HG03280 (cell line): ENCODE data around the gene EYS.

Experiments
- ATAC-seq: cut with Tn5 transposase; IDR thresholded peaks from one replicate; pipeline ENCODE4 v1.9.1; 2021; ENCODE audit warnings: mild to moderate bottlenecking, moderate library complexity; ENCODE audit not compliant: unreplicated experiment

The EYS gene

DNA sequence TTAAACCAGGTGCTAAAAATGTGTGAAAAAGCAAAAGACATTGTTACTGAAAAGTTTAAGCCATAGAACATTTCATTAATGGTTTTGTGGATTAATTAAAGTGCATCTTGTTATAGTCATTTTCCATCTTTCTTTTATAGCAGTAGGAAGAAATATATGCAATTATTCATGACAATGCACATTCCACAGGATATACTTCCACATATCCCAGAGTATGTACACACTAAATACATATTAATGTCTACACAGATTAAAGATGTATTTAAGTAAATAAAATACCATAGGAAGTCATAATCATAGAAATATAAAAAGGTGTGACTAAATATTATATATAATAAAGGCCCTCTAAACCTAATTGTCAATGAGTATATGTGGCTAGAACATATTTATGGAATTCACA is 1492.7 kb downstream of the EYS start:
- ATAC-seq = no peak

DNA sequence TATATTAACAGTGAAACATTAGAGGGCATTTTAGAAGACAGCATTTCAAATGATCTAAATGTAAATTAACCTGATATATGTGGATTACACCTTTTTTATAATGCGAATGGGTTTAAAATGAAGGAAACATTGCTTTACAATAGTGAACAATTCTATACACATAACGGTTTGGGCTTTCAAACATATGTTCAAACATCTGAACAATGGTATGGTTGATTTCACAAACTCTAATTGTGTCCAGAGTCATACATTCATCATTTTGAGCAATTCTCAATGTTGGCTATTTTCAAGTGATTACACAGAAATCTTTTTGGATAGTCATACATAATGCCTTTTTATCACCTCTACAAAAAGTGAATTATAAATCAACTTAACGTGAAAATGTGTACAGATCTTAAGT is 1493.3 kb downstream of the EYS start:
- no peak for ATAC-seq

DNA sequence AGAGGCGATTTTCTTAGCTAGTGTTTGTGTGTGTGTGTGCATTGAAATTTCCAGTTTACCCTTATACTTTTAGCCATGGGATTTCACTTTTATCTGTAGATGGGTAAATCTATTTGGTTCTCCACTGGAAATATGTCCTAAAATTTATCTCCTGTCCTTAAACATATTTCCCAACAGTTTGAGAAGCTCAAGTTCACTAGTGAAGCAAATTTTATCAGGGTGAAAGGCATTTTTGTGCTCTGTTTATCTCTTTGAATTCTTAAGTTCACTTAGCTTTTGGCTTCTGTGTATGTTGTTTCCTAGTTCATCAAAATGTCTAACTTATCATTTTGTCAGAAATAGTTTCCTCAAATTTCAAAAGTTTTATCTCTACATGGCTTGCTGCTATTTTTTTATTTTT is 1509.8 kb downstream of the EYS start:
- no peak for ATAC-seq

DNA sequence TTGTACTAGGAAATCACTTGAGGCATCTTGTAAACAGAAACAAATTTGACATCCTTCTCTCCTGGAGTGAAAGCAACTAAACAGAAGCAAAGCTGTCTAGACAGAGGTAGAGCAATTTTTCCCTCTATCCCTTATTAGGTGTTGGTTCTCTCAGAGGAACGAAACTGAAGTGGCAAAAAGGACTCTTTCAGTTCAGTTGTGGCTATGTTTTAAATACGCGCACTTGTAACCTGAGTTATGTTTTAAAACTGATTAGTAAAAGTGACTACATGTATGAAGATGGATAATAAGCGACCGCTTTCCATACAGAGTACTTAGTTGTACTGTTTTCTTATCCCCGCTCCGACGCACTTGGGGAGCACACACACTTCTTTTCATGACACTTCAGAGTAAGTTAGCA is 1520.4 kb downstream of the EYS start:
- ATAC-seq = no peak

DNA sequence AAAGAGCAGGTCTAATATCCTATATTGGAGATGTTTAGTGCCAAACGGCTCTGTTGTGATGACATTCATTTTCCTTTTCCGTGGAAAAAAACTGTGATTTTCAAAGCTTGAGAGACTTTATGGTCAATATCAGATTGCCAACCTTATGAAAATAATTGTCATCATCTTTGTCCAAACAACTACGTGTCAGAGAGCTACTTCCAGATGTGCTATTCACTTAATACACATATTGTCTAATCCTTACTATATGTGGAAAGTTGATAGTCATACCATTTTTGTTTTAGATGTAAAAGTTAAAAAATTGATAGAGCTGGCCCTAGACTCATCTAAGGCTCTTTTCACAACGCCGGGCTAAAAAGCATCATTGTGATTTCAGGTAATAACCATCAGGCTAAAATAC is 1521.4 kb downstream of the EYS start:
- no peak for ATAC-seq

DNA sequence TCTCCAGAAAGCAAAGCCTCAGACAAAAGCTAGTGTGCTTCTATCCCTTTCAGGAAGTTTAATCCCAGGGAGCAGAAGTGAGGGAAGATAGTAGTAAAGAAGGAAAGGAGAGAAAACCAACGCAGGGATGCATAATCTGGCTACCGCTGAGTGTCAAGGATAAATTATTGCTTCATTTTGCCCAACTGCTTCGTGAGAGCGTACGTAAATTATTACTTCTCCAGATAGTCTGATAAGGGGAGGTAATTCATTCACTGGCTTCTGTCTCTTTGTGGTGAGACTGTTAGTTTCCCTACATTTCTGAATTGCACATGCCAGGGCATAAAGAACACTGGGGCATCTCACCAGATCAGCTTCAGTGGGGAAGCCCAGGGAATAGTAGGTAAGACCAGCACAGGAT is 1531.7 kb downstream of the EYS start:
- ATAC-seq = no peak

DNA sequence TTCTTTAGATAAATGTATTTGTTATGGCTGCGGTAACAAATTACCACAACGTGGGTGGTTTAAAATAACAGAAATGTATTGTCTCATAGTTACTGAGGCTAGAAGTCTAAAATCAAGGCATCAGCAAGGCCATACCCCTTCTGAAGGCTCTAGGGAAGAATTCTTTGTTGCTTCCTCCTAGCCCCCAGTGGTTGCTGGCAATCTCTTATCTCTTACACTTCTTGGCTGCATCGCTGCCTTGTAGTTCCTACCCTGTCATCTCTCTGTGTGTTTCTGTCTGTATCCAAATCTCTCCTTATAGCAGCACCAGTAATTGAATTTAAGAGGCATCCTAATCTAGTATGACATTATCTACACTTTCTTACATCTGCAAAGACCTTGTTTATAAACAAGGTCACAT is 1536.7 kb downstream of the EYS start:
- no peak for ATAC-seq

DNA sequence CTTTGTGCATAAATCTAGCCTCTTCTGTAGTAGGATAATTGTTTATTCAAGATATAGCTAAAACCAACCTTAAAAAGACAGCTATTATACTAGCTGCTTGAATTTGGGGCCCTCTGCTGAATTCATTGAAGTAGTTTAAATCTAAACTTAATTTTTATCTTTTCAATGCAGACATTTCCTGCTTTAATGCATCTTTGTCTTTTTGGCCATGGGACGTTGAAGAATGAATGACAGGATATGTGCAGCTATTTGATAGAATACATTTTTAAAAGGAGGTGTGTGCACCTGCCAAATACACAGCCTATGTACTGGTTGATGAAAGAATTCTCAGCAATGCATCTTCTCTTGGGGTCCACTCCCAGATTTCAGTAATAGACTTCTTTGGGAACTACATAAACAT is 1546.5 kb downstream of the EYS start:
- no peak for ATAC-seq

DNA sequence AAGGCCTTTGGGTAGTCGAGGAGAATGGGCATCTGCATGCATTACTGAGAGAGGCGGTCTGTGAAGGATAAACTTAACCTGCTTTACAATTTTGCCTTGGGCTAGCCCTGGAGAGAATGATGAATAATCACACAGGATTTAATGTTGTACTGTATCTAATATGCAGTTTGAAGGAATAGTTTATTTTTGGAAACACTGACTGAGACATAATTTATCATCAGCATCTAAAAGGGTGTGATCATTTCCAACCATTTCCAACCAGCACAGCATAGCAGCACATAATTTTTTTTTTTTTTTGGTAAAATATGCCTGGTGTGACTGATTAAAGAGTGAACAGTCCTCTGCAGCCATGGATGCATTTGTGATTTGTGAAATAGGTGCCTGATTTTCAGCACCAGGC is 1552.0 kb downstream of the EYS start:
- no peak for ATAC-seq

DNA sequence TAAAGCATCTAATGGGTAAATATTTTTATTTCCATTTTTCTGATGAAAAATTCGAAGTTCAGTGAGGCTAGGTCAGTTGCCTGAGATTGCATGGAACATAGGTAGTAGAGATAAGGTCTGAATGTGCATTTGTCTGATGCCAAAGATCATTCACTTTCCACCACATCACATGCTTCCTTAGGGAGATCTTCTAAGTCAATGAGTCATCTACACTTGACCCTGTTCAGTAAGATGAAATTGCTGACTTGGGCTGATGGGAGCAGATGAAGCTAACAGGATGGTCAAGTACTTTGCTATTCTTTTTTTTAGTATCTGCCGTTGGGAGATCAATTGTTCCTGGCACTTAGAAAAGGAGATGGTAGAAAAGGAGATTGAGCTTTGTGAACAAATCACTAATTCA is 1560.2 kb downstream of the EYS start:
- ATAC-seq = no peak

DNA sequence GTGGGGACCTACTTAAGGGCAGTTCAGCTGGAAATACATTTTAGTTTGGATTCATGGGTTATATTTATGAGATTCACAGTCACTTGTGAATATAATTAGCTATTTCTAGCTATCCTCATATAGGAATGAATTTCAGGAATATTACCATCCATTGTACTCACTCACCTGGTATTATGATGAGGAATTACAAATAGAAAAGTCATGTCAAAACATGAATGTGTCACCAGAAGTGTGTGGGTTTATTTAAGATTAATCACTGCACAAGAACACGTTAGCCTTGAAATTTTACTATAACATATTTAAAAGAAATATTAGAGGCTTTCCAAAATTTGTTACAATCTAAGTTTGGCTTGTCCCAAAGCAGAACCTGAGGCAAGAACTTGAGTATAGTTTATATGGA is 1560.9 kb downstream of the EYS start:
- ATAC-seq = no peak

DNA sequence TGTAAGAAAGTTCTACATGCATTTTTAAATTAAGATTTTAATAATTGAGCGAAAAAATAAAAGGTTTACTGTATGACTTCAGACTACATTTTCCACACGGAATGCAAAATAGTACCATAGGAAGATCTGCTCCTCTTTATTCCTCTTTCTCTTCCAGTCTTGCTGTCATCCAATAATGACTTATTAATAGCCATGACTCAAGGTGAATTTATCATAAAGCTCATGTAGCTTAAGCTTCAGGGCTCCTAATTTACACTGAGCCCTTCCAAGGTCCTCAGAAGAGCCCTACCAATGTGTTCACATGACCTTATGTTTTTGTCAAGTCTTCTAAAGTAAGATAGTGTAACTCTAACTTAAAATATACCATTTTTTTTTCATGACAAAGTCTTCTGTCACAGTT is 1561.4 kb downstream of the EYS start:
- no peak for ATAC-seq

DNA sequence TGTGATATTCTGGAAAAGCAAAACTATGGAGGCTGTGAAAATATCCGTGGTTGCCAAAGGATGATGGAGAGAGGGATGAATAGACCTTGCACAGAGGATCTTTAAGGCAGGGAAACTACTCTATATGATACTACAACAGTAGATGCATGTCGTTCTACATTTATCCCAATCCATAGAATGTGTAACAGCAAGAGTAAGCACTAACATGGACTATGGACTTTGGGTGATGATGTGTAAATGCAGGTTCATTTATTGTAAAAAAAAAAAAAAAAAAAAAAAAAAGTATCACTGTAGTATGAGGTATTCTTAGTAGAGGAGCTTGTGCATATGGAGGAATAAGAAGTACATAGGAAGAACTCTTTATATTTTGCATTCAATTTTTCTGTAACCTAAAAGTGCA is 1563.9 kb downstream of the EYS start:
- ATAC-seq = no peak

DNA sequence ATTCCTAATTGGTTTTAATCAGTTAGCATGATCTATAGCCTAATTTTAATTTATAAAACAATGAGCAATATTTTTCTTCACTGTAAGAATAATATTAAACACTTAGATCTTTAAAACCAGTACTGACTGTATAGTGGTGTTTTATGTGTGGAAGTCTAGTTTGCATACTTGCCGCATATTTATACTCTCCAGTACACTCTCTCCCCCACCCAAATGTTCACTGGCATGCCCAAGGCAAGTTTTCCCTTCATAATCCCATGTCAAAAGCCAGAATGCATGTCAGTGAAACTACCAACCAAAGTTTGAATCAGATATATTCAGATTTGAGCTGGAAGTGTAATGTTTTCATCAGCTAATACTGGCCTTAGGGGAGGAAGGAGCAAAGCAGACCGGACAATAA is 1565.3 kb downstream of the EYS start:
- ATAC-seq = no peak

DNA sequence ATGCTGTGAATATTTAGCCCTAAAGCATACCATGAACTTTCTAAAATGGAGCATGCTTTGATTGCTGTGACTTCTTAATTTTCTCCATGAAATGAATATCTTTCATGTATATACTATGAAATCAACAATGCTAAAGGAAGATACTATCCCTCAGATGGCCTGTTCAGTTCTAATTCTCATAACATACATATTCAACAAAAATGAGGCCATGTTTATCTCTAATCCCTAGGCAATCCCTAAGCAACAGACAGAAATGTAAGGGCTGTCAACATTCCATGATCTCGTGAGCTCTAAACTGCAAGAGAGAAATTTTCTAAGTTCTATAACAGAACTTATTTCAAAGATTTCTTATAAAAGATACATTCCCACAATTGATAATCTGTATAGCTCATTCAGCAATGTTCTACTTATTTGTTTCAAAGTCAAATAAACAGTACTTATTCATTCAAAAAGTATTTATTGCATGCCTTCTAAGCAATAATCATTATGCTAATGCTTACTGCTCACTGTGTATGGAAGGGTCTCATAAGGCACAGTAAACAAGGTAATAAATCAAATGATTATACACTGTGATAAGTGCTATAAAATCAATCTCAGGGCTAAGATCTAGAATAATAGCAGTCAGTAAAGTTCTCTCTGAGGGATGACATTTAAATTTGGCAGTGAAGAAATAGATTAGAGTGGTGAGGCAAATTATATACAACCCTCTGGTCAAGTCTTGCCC is 1578.6 kb downstream of the EYS start:
- ATAC-seq = no peak

DNA sequence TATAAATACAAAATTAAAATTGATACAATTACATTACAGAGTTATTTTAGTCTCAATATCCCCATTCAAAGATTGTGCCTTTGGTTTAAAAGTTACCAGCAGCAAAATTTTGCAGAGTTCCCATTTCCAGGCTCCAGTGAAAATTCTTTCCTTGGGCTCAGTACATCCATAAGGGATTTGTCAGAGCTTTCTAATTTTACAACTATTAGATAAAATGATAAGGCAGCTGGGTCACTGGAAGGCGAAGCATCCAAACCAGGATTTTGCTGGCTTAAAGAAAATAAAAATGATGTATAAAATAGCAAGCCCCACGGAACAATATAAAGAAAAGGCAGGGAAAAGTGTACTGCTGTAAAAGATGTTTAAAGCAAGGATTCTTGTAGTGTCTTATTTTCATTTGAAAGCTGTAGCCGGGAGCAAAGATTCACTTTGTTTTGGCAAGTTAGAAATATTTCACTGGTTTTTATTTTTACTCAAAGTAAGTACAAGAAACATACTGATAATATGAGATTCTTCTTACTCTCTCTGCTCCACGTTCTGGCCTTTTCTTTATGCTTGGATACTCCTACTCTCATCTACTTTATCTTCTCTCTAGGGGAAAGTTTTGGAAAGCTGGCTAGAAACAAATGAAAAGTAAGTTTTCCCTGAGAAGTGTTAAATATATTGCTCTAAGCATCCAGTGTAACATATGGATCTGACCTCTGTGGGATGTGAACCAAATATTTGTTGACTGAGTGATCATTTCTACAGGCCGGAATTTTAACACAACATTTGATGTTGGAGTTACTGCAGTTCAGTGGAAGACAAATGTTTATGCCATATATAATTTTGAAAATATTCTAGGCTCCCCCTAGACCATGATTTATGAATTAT is 1583.0 kb downstream of the EYS start:
- ATAC-seq = no peak

DNA sequence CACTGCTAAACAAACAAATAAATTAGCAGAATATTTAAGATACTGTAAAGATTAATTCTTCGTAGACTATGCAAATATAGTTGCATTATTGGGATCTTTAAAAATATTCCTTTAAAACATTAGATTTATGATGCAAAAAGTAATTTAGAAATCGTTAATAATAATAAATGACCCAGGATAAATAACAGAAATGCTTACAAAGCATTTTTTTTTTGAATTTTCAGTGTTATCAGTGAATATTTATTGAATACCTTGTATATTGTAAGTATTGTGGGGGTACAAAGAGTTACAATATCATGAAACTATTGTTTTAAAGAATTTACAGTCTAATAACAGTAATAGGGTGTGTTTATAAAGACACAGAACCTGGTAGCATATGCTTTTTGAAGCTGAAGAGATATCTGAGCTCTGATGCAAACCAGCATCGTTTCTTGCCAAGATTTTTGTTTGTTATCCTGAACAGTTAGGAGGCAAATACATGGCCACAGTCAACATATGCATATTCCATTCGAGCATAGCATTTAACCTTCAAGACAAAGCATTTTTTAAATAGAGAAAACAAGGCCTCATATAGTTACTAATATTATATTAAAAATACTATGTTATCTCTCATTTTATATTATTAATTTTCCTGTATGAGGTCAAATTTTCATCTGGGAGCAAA is 1584.2 kb downstream of the EYS start:
- no peak for ATAC-seq

DNA sequence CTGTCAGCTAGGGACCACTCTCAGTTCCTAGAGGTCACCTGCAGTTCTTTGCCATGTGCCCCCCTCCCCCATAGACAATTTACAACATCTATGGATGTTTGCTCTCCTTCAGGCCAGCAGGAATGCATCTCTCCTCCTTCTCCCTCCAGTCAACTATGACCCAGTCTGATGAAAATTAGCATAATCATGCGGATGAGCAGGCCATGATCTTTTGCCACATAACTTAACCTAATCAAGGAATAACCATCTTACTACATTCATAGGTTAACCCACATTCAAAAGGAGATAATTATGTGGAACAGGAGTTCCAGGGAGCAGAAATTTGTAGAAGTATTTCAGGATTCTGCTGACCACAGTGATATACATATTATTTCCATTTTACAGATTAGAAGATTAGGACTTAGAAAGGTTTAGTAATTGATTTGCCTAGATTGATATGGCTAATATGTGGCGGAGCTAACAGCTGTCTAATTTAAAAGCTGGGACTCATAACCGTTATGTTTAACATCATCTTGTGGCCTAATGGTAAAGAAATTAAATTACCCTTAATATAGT is 1585.9 kb downstream of the EYS start:
- no peak for ATAC-seq

DNA sequence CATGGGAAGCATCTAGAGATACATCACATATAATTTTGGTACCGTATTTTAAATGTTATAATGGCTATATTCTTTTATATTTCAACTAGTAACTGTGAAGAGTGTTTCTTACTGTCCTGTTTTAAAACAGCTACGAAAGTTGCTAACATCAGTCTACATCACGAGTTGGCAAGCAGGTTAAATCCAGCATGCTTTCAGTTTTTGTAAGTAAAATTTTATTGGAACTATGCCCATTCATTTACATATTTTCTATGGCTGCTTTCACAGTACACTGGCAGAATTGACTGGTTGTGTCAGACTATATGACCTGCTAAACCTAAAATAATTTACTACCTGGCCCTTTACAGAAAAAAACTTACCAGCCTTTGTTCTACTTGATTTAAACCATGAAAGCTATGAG is 1593.3 kb downstream of the EYS start:
- no peak for ATAC-seq

DNA sequence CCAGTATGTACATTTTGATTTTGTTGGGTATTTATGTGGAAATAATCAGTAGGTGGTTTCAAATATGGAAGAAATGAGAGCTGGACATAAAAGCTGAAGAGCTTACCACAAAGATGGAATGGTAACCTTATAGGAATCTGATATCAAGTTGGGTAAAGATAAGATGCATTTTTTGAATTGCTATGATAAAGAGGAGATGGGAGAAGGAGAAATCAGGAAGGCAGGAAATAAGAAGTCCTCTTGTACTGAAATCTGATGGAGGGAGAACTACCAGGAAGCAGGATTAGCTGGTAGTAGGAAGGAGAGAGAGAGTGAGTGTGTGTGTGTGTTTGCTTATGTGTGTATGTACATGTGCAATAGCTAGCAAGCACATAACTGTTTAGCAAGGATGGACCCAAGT is 1603.0 kb downstream of the EYS start:
- ATAC-seq = no peak

DNA sequence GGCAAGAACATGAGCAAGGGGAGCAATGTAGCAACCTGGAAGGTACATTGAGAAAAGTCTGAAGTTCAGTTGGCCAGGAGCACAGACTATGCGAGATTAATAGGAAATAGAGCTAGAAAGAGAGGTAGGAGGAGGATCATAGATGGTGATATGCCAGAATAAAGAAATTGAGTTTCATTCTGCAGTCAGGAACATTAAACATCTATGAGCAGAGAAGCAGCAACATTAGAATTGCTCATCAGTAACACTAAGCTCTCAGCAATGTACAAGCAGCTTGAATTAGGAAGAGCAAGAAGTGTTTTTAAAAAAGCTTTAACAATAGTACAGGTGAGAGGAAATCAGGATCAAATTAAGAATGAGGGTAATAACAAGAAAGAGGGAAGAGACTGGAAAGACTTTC is 1603.5 kb downstream of the EYS start:
- no peak for ATAC-seq
